Measurements from ENCODE around the gene CSPG4.

DNA sequence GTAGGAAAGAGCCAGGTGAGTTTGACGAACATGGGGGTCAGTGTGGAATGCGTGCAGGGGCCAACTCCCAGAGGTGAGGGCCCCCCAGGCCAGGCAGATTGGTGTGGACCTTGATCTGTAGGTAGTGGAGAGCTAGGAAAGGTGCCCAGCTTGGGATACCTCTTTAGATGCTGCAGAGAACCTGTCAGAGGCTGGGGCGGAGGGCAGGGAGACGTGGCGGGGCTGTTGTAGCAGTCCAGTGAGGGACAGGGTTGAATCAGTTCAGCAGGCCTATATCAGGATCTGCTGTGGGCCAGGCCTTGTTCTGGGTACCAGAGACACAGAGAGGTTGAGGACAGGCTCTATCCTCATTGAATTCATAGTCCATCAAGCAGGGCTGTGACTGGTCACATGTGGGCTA lies 56.3 kb downstream of the CSPG4 start:
- TF ChIP-seq, protein P1, sequence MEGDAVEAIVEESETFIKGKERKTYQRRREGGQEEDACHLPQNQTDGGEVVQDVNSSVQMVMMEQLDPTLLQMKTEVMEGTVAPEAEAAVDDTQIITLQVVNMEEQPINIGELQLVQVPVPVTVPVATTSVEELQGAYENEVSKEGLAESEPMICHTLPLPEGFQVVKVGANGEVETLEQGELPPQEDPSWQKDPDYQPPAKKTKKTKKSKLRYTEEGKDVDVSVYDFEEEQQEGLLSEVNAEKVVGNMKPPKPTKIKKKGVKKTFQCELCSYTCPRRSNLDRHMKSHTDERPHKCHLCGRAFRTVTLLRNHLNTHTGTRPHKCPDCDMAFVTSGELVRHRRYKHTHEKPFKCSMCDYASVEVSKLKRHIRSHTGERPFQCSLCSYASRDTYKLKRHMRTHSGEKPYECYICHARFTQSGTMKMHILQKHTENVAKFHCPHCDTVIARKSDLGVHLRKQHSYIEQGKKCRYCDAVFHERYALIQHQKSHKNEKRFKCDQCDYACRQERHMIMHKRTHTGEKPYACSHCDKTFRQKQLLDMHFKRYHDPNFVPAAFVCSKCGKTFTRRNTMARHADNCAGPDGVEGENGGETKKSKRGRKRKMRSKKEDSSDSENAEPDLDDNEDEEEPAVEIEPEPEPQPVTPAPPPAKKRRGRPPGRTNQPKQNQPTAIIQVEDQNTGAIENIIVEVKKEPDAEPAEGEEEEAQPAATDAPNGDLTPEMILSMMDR (IDR thresholded peaks at IDR 0.05; ENCODE audit: low read length) = no peak
- no peak for TF ChIP-seq EZH2 (optimal IDR thresholded peaks at IDR 0.05; ENCODE audit: low read depth, low read length)

Data from MM.1S (cell line).